LNCAP (cell line): ENCODE results near the gene RABGAP1L.

Experiments used
- TF ChIP-seq, protein P1 (sequence below): fragments of 450-650 bp; IDR thresholded peaks from 2 replicates; pipeline ENCODE4 v1.5.1; 2017; ENCODE audit warnings: mild to moderate bottlenecking

Gene RABGAP1L

GRCh38 chr1:174898102-174898797 lies 738.9 kb downstream of the RABGAP1L start:
- TF ChIP-seq, protein P1, sequence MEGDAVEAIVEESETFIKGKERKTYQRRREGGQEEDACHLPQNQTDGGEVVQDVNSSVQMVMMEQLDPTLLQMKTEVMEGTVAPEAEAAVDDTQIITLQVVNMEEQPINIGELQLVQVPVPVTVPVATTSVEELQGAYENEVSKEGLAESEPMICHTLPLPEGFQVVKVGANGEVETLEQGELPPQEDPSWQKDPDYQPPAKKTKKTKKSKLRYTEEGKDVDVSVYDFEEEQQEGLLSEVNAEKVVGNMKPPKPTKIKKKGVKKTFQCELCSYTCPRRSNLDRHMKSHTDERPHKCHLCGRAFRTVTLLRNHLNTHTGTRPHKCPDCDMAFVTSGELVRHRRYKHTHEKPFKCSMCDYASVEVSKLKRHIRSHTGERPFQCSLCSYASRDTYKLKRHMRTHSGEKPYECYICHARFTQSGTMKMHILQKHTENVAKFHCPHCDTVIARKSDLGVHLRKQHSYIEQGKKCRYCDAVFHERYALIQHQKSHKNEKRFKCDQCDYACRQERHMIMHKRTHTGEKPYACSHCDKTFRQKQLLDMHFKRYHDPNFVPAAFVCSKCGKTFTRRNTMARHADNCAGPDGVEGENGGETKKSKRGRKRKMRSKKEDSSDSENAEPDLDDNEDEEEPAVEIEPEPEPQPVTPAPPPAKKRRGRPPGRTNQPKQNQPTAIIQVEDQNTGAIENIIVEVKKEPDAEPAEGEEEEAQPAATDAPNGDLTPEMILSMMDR = no peak

- TF ChIP-seq, protein P1 = no peak
These were observed 741.0 kb downstream of the RABGAP1L start for GRCh38 chr1:174900317-174900716.

- TF ChIP-seq, protein P1 = no peak
These were observed 743.3 kb downstream of the RABGAP1L start for GRCh38 chr1:174902531-174903099.

DNA sequence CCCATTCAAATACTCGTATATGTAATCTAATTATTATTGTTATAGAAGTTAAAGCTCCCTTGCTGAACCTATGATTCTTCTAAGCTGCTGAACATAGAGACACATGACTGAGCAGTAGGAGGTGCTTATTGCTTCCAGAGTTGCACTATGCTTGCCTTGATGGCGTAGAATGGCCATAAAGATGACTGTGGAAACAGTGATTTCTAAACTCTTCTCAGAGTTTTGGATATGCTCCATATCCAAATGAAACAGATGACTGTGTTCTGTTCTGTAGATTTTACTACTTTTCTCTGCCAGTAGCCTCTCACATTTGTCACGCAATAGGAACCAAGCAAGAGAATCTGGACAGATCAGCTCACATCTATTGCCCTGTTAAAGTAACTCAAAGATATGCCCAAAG lies 752.3 kb downstream of the RABGAP1L start:
- TF ChIP-seq, protein P1 = no peak

DNA sequence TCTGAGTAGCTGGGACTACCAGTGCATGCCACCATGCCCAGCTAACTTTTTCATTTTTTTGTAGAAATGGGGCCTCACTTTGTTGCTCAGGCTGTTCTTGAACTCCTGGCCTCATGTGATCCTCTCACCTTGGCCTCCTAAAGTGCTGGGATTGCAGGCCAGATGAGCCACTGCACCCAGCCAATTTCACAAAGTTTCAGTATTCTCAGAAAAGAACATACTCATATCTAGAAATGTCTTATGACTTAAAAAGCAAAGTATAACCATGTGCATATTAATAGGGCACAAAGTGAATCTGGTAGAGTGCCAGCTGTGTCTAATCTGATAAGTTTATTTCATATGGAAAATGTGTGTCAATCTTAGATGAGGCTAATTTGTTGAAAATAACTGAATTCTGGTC lies 752.9 kb downstream of the RABGAP1L start:
- TF ChIP-seq, protein P1 = no peak

DNA sequence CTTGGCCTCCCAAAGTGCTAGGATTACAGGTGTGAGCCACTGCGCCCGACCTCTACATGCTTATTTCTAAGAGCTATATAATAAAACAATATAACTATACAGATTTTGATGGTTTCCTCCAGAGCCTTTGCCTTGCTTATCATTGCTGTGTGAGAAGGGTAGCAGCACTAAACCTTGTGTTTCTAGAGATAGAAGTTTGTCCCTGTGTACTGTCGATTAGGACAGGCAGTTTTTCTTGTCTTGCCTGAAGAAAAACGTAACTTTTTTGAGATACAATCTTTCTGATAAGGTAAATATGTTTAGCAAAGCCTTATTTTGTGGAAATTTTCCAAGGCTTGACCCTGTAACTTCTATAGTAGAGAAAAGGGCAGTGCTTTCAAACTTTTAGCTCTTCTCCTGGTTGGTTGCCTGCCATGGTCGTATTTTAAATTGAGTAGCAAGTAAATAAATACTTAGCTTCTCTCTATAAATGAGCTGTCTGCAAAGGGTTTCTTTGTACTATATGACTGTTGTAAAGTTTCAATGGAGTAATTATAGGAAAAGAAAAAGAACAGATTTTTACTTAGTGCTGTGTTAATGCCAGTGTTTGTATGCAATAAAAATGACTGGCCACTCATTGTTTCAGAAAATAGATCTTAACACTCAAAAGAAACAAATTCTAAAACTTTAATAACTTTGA lies 754.0 kb downstream of the RABGAP1L start:
- TF ChIP-seq, protein P1 = no peak

- TF ChIP-seq, protein P1 = no peak
These were observed 755.7 kb downstream of the RABGAP1L start for GRCh38 chr1:174914991-174915390.
